Esophagus muscularis mucosa (tissue), 4 donors: Measurements from ENCODE around the gene NPAT. TPM values are rescaled to one million over a fixed set of nuclear protein-coding genes. Genes with fewer than 3 reads are reported as not detected.

Experiments
- DNase-seq: peaks from one replicate; pipeline ENCODE4 v3.0.0-alpha.2; 2017; ENCODE audit errors: extremely low spot score
- H3K27ac ChIP-seq, 4 donors: fragments of 200-600 bp; sonication (generic); replicated peaks in 1 of 4; 1 replicate in 3 of 4; 2 replicates in 1 of 4; pipeline ENCODE4 v1.5.1; 2016 to 2019; ENCODE audit warnings: mild to moderate bottlenecking in 1 of 4
- H3K27me3 ChIP-seq, 4 donors: fragments of 200-600 bp; sonication (generic); one replicate each; pipeline versions ENCODE4 v1.5.1 to v1.6.0; 2016 to 2019
- H3K36me3 ChIP-seq, 4 donors: fragments of 200-600 bp; sonication (generic); one replicate each; pipeline ENCODE4 v1.5.1; 2016 to 2019
- H3K4me1 ChIP-seq, 4 donors: fragments of 200-600 bp; sonication (generic); one replicate each; pipeline ENCODE4 v1.5.1; 2016 to 2019
- H3K4me3 ChIP-seq, 4 donors: fragments of 200-600 bp; sonication (generic); 1 replicate in 2 of 4; 2 replicates in 2 of 4; pipeline ENCODE4 v1.5.1; 2016 to 2019; ENCODE audit warnings: mild to moderate bottlenecking in 4 of 4, moderate library complexity in 1 of 4
- H3K9me3 ChIP-seq, 4 donors: fragments of 200-600 bp; sonication (generic); 1 replicate in 3 of 4; 2 replicates in 1 of 4; pipeline ENCODE4 v1.5.1; 2016 to 2019
- EP300 ChIP-seq: sonication (generic); formaldehyde crosslinking; IDR thresholded peaks from one replicate; pipeline ENCODE4 v1.6.1; 2017; ENCODE audit warnings: antibody characterized with exemption
- POLR2A ChIP-seq: fragments of 450-650 bp; IDR thresholded peaks from one replicate; pipeline ENCODE4 v1.6.1; 2017; ENCODE audit warnings: antibody characterized with exemption, moderate library complexity, mild to moderate bottlenecking, low read depth
- POLR2AphosphoS5 ChIP-seq, 2 donors: sonication (generic); formaldehyde crosslinking; IDR thresholded peaks; one replicate each; pipeline ENCODE4 v1.6.1; 2017; ENCODE audit warnings: antibody characterized with exemption in 2 of 2
- WGBS: methylation state at CpG from one replicate; pipeline ENCODE4 v1.1.5; 2018; 5-methylcytosine and 5-hydroxymethylcytosine counted together
- intact Hi-C: fragments of 100-400 bp; cut with DNase I; formaldehyde crosslinking; loops from one replicate; pipeline ENCODE4 v1.15.1; 2023
- total RNA-seq, 4 donors: library from RNA; depleted of rRNA; stranded (reverse); fragments of >200 nt; gene quantifications; one replicate each; pipeline versions ENCODE4 v1.1.0 to v1.2.1, GENCODE V29; 2016
- TF ChIP-seq, protein P1 (sequence below), 3 experiments: fragments of 200-600 bp in 2 of 3; fragments of 450-650 bp in 1 of 3; sonication (generic) in 2 of 3; IDR thresholded peaks; one replicate each; pipeline ENCODE4 v1.5.1; 2017 to 2019; ENCODE audit warnings: antibody characterized with exemption in 3 of 3, mild to moderate bottlenecking in 2 of 3, moderate library complexity in 1 of 3

The NPAT gene
- total RNA-seq, 4 donors from 2014 or later: 10.4 to 13.7 (median 10.7) TPM

- TF ChIP-seq, protein P1, sequence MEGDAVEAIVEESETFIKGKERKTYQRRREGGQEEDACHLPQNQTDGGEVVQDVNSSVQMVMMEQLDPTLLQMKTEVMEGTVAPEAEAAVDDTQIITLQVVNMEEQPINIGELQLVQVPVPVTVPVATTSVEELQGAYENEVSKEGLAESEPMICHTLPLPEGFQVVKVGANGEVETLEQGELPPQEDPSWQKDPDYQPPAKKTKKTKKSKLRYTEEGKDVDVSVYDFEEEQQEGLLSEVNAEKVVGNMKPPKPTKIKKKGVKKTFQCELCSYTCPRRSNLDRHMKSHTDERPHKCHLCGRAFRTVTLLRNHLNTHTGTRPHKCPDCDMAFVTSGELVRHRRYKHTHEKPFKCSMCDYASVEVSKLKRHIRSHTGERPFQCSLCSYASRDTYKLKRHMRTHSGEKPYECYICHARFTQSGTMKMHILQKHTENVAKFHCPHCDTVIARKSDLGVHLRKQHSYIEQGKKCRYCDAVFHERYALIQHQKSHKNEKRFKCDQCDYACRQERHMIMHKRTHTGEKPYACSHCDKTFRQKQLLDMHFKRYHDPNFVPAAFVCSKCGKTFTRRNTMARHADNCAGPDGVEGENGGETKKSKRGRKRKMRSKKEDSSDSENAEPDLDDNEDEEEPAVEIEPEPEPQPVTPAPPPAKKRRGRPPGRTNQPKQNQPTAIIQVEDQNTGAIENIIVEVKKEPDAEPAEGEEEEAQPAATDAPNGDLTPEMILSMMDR (IDR thresholded peaks at IDR 0.05): no peak
- TF ChIP-seq EP300 (no peak), POLR2AphosphoS5 (IDR thresholded peaks at IDR 0.05) (no peak), POLR2A (no peak)
- Histone ChIP-seq H3K27ac (no peak overlapping the region), H3K9me3 (no peaks in the 10 kb centered on the region), H3K36me3 (peaks cover 0 to 34% (median 25%) of the 10 kb centered on the region in 4 donors), H3K4me3 (no peak overlapping the region), H3K27me3 (no peaks in the 10 kb centered on the region), H3K4me1 (no peaks in the 10 kb centered on the region)
- intact Hi-C loops: no loop called here
- DNase-seq: no peak
- WGBS: 50% methylated on average over 2 of the region's 2 CpGs
Measured at GRCh38 chr11:108213784-108214183, 8.7 kb downstream of the NPAT start.

- H3K4me1 ChIP-seq: no peaks in the 10 kb centered on the region
- peaks cover 4 to 66% (median 47%) of the 10 kb centered on the region in 4 donors for H3K36me3 ChIP-seq
- H3K4me3 ChIP-seq: no peak overlapping the region
- no peaks in the 10 kb centered on the region for H3K27me3 ChIP-seq
- intact Hi-C loops: no loop called here
- H3K9me3 ChIP-seq: no peaks in the 10 kb centered on the region
- no peak overlapping the region for H3K27ac ChIP-seq
- DNase-seq: no peak
- WGBS: 92% methylated on average over 1 of the region's 1 CpG
- TF ChIP-seq, protein P1 (IDR thresholded peaks at IDR 0.05): no peak
- TF ChIP-seq EP300 (no peak), POLR2AphosphoS5 (IDR thresholded peaks at IDR 0.05) (no peak), POLR2A (no peak)
Measured at GRCh38 chr11:108210441-108210840, 12.0 kb downstream of the NPAT start.

GRCh38 chr11:108207683-108208060, 14.8 kb downstream of the NPAT start:
- Histone ChIP-seq H3K27ac (no peak overlapping the region), H3K4me3 (no peak overlapping the region), H3K27me3 (no peaks in the 10 kb centered on the region), H3K9me3 (no peaks in the 10 kb centered on the region), H3K4me1 (no peaks in the 10 kb centered on the region), H3K36me3 (peaks cover 4 to 75% (median 54%) of the 10 kb centered on the region in 4 donors)
- 92% methylated on average over 6 of the region's 6 CpGs for WGBS
- DNase-seq: no peak
- intact Hi-C loops: loop anchor here (5.0 kb wide), 1 partner anchor 765 kb away; no protein-coding TSS in a partner anchor
- TF ChIP-seq POLR2A (no peak), POLR2AphosphoS5 (IDR thresholded peaks at IDR 0.05) (no peak), EP300 (no peak)
- TF ChIP-seq, protein P1 (IDR thresholded peaks at IDR 0.05): no peak

- H3K27me3 ChIP-seq: no peaks in the 10 kb centered on the region
- 78% methylated on average over 6 of the region's 8 CpGs for WGBS
Measured at GRCh38 chr11:108206969-108207682, 15.3 kb downstream of the NPAT start.

More at GRCh38 chr11:108206969-108207682, 15.3 kb downstream of the NPAT start:
- intact Hi-C loops: loop anchor here (5.0 kb wide), 1 partner anchor 765 kb away; no protein-coding TSS in a partner anchor
- H3K4me3 ChIP-seq: no peak overlapping the region
- H3K4me1 ChIP-seq: no peaks in the 10 kb centered on the region
- TF ChIP-seq POLR2A (no peak), EP300 (no peak), POLR2AphosphoS5 (IDR thresholded peaks at IDR 0.05) (no peak)
- TF ChIP-seq, protein P1 (IDR thresholded peaks at IDR 0.05): no peak
- no peak for DNase-seq
- no peak overlapping the region for H3K27ac ChIP-seq
- H3K36me3 ChIP-seq: peaks cover 4 to 69% (median 48%) of the 10 kb centered on the region in 4 donors
- H3K9me3 ChIP-seq: no peaks in the 10 kb centered on the region
